ENCODE results near the gene XRN2.

Gene XRN2

DNA sequence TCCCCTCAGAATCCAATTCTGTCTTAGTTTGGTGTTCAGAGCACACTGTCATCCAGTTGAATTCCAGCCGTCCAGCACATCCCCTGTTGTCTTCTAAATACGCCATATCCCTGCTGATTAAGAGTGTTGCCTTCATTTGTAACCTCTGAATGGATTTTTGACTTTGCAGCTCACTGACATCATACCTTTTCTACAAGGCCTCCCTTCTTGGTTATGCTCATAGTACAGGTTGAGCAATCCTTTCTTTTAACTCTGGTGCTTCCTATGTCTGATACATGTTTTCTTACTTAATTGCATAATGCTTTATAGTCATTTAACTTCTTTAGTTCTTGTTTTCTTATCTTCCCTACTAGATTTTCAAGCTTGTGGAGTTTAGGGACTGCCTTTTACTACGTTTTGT lies 36.4 kb downstream of the XRN2 start:
- Histone ChIP-seq H3K9ac (ENCODE audit: low read length) (no peak overlapping the region), H3K4me3 (ENCODE audit: low read length) (no peak overlapping the region), H3K9me3 (ENCODE audit: control insufficient read depth, low read length) (no peaks in the 10 kb centered on the region), H3K4me1 (ENCODE audit: control insufficient read depth, insufficient read depth, low read length) (no peaks in the 10 kb centered on the region), H3K27me3 (ENCODE audit: control insufficient read depth, insufficient read depth, low read length) (no peaks in the 10 kb centered on the region), H3K36me3 (ENCODE audit: control insufficient read depth, insufficient read depth, low read length) (no peaks in the 10 kb centered on the region)

GRCh38 chr20:21340991-21341697 lies 38.0 kb downstream of the XRN2 start:
- Histone ChIP-seq H3K9ac (ENCODE audit: low read length) (no peak overlapping the region), H3K36me3 (ENCODE audit: control insufficient read depth, insufficient read depth, low read length) (no peaks in the 10 kb centered on the region), H3K4me3 (ENCODE audit: low read length) (no peak overlapping the region), H3K4me1 (ENCODE audit: control insufficient read depth, insufficient read depth, low read length) (no peaks in the 10 kb centered on the region), H3K9me3 (ENCODE audit: control insufficient read depth, low read length) (no peaks in the 10 kb centered on the region), H3K27me3 (ENCODE audit: control insufficient read depth, insufficient read depth, low read length) (no peaks in the 10 kb centered on the region)

DNA sequence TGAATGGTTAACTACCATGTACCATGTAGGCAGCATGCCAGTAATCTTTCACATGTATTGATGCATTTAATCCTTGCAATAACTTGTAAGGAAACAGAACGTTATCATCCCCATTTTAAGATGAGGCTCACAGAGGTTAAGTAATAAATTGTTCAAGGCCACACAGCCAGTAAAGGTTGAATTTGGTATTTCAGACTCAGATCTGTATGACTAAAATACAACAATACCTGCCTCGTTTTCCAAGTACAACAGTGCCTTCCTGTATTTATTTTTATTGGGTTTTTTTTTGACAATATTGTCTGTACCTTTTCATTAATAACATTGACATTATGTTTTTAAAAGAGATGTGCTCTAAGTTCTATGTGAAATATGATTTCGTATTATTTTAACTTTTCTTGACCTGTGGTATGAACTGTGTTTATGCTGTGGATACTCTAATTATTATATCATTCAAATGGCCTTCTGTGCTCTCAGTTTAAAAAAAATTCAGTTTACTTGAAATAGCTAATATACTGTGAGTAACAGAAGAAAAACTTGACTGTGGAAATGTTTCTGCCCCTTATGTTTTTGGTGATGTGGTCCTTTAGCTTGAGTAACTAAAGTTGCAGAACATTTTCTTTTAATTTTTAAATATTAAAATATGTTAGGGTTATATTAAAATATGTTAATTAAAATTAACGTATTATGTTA lies 39.7 kb downstream of the XRN2 start:
- H3K4me3 ChIP-seq (ENCODE audit: low read length) = no peak overlapping the region
- no peaks in the 10 kb centered on the region for H3K27me3 ChIP-seq (ENCODE audit: control insufficient read depth, insufficient read depth, low read length)
- no peaks in the 10 kb centered on the region for H3K9me3 ChIP-seq (ENCODE audit: control insufficient read depth, low read length)
- H3K9ac ChIP-seq (ENCODE audit: low read length) = no peak overlapping the region
- H3K4me1 ChIP-seq (ENCODE audit: control insufficient read depth, insufficient read depth, low read length) = no peaks in the 10 kb centered on the region
- H3K36me3 ChIP-seq (ENCODE audit: control insufficient read depth, insufficient read depth, low read length) = no peaks in the 10 kb centered on the region

- no peaks in the 10 kb centered on the region for H3K36me3 ChIP-seq (ENCODE audit: control insufficient read depth, insufficient read depth, low read length)
- no peaks in the 10 kb centered on the region for H3K9me3 ChIP-seq (ENCODE audit: control insufficient read depth, low read length)
- H3K9ac ChIP-seq (ENCODE audit: low read length) = no peak overlapping the region
- no peaks in the 10 kb centered on the region for H3K27me3 ChIP-seq (ENCODE audit: control insufficient read depth, insufficient read depth, low read length)
- H3K4me3 ChIP-seq (ENCODE audit: low read length) = no peak overlapping the region
- no peaks in the 10 kb centered on the region for H3K4me1 ChIP-seq (ENCODE audit: control insufficient read depth, insufficient read depth, low read length)
Observed at GRCh38 chr20:21344206-21344900, 41.2 kb downstream of the XRN2 start.

- Histone ChIP-seq H3K9me3 (ENCODE audit: control insufficient read depth, low read length) (no peaks in the 10 kb centered on the region), H3K9ac (ENCODE audit: low read length) (no peak overlapping the region), H3K4me1 (ENCODE audit: control insufficient read depth, insufficient read depth, low read length) (no peaks in the 10 kb centered on the region), H3K27me3 (ENCODE audit: control insufficient read depth, insufficient read depth, low read length) (no peaks in the 10 kb centered on the region), H3K36me3 (ENCODE audit: control insufficient read depth, insufficient read depth, low read length) (no peaks in the 10 kb centered on the region), H3K4me3 (ENCODE audit: low read length) (no peak overlapping the region)
Observed at GRCh38 chr20:21344961-21345360, 41.8 kb downstream of the XRN2 start.

DNA sequence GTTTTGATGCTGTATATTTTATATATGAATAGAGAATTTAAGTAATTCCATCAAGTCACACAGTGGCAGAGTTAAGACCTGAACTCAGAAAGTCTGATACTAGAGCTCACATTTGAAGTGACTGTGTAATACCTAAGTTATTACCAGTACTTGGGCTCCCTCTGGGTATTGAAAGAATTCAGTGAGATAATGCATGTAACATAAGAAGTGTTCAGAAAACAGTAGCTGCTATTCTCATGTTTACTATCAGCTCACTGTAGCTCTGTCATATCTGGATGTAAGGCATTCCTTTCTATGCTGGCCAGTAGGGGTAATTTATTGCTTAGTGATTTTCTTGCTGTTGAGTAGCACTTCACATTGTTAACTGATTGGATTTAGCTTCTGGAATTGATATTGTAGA lies 49.6 kb downstream of the XRN2 start:
- Histone ChIP-seq H3K4me1 (ENCODE audit: control insufficient read depth, insufficient read depth, low read length) (no peaks in the 10 kb centered on the region), H3K9ac (ENCODE audit: low read length) (no peak overlapping the region), H3K36me3 (ENCODE audit: control insufficient read depth, insufficient read depth, low read length) (no peaks in the 10 kb centered on the region), H3K4me3 (ENCODE audit: low read length) (no peak overlapping the region), H3K27me3 (ENCODE audit: control insufficient read depth, insufficient read depth, low read length) (no peaks in the 10 kb centered on the region), H3K9me3 (ENCODE audit: control insufficient read depth, low read length) (no peaks in the 10 kb centered on the region)

DNA sequence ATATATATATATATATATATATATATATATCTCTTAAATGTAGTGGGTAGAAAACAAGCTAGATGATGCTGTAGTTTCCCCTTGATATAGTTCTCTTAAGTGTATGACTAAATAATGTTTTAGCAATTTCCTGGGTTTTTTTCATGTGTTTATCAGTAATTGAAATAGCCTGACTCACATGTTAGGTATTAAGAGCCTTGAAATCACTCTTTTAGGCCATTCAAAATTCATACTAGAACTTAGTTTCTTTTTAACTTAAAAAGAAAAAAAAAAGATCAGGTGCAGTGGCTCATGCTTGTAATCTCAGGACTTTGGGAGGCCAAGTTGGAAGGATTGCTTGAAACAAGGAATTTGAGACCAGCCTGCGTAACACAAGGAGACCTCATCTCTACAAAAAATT lies 50.1 kb downstream of the XRN2 start:
- Histone ChIP-seq H3K9me3 (ENCODE audit: control insufficient read depth, low read length) (no peaks in the 10 kb centered on the region), H3K36me3 (ENCODE audit: control insufficient read depth, insufficient read depth, low read length) (no peaks in the 10 kb centered on the region), H3K9ac (ENCODE audit: low read length) (no peak overlapping the region), H3K4me3 (ENCODE audit: low read length) (no peak overlapping the region), H3K27me3 (ENCODE audit: control insufficient read depth, insufficient read depth, low read length) (no peaks in the 10 kb centered on the region), H3K4me1 (ENCODE audit: control insufficient read depth, insufficient read depth, low read length) (no peaks in the 10 kb centered on the region)

DNA sequence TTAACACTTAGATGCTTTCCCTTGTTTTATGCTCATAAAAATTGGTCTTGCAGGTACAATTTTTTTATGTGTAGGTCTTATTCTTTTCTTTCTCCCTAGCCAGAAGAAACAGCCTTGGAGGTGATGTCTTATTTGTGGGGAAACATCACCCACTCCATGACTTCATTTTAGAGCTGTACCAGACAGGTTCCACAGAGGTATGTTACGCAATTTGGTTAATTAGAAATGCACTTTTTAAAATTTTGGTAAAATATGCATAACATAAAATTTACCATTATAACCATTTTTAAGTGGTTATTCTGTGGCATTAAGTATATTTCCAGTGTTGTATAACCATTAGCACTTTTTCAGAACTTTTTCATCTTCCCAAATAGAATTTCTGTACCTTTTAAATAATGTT lies 52.9 kb downstream of the XRN2 start:
- Histone ChIP-seq H3K4me3 (ENCODE audit: low read length) (no peak overlapping the region), H3K4me1 (ENCODE audit: control insufficient read depth, insufficient read depth, low read length) (no peaks in the 10 kb centered on the region), H3K36me3 (ENCODE audit: control insufficient read depth, insufficient read depth, low read length) (no peaks in the 10 kb centered on the region), H3K9ac (ENCODE audit: low read length) (no peak overlapping the region), H3K9me3 (ENCODE audit: control insufficient read depth, low read length) (no peaks in the 10 kb centered on the region), H3K27me3 (ENCODE audit: control insufficient read depth, insufficient read depth, low read length) (no peaks in the 10 kb centered on the region)

- Histone ChIP-seq H3K4me1 (ENCODE audit: control insufficient read depth, insufficient read depth, low read length) (no peaks in the 10 kb centered on the region), H3K9ac (ENCODE audit: low read length) (no peak overlapping the region), H3K36me3 (ENCODE audit: control insufficient read depth, insufficient read depth, low read length) (no peaks in the 10 kb centered on the region), H3K27me3 (ENCODE audit: control insufficient read depth, insufficient read depth, low read length) (no peaks in the 10 kb centered on the region), H3K9me3 (ENCODE audit: control insufficient read depth, low read length) (no peaks in the 10 kb centered on the region), H3K4me3 (ENCODE audit: low read length) (no peak overlapping the region)
Observed at GRCh38 chr20:21356386-21356785, 53.3 kb downstream of the XRN2 start.

DNA sequence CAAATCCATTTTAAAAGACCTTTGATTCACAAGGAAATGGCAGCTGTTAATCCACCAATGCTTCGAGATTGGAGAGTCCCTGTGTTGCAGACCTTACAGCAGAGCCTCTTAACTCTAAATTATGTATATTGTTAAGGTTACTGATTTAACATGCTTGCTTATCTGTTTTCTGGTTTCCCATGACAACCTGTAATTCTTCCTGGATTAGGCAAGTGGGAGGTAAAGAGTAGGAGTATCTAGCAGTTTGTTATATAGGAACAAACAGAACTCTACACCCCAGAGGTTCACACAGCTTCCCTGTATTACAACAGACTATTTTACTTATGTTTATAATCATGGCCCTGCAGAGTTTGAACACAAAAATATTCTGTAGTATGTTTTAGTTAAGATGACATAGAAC lies 54.7 kb downstream of the XRN2 start:
- no peak overlapping the region for H3K4me3 ChIP-seq (ENCODE audit: low read length)
- H3K9me3 ChIP-seq (ENCODE audit: control insufficient read depth, low read length) = no peaks in the 10 kb centered on the region
- H3K36me3 ChIP-seq (ENCODE audit: control insufficient read depth, insufficient read depth, low read length) = no peaks in the 10 kb centered on the region
- no peaks in the 10 kb centered on the region for H3K4me1 ChIP-seq (ENCODE audit: control insufficient read depth, insufficient read depth, low read length)
- H3K27me3 ChIP-seq (ENCODE audit: control insufficient read depth, insufficient read depth, low read length) = no peaks in the 10 kb centered on the region
- H3K9ac ChIP-seq (ENCODE audit: low read length) = no peak overlapping the region

DNA sequence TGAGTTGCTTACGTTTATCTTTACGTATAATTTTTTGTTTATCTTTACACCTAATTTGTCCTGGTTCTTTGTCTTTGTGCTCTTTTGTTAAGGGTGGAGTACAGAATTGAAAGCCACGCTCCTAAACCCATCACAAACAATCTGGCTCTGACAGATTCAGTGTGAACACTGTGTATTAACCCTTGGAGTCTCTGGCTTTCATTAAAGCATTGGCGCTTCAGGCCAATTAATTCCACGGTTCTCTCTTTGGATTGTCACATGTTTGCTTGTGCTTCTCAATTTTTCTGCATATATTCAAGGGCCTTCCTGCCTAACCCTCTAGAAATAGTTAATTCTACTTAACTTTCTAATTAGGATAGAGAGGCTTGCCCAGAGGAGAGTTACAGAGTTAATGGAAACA lies 55.6 kb downstream of the XRN2 start:
- Histone ChIP-seq H3K36me3 (ENCODE audit: control insufficient read depth, insufficient read depth, low read length) (no peaks in the 10 kb centered on the region), H3K9ac (ENCODE audit: low read length) (no peak overlapping the region), H3K4me3 (ENCODE audit: low read length) (no peak overlapping the region), H3K9me3 (ENCODE audit: control insufficient read depth, low read length) (no peaks in the 10 kb centered on the region), H3K4me1 (ENCODE audit: control insufficient read depth, insufficient read depth, low read length) (no peaks in the 10 kb centered on the region), H3K27me3 (ENCODE audit: control insufficient read depth, insufficient read depth, low read length) (no peaks in the 10 kb centered on the region)

DNA sequence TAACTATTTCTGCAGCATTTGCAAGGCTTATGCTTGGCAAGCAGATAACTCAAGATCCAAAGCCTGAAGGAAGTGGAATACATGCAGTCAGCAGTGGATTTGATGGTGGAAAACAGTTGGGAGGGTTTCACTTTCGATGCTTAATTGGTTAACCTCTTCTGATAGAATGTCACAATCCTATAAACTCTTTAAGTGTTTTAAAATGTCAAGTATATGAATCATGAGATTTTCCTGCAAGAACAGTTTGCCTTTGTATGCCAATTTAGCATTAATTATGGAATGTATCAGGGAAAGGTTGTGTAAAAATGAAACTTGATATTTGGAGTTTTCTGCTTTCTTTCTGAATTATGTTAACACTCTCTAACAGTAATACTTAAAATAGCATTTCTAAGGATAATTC lies 57.6 kb downstream of the XRN2 start:
- Histone ChIP-seq H3K4me1 (ENCODE audit: control insufficient read depth, insufficient read depth, low read length) (no peaks in the 10 kb centered on the region), H3K9ac (ENCODE audit: low read length) (no peak overlapping the region), H3K9me3 (ENCODE audit: control insufficient read depth, low read length) (no peaks in the 10 kb centered on the region), H3K4me3 (ENCODE audit: low read length) (no peak overlapping the region), H3K36me3 (ENCODE audit: control insufficient read depth, insufficient read depth, low read length) (no peaks in the 10 kb centered on the region), H3K27me3 (ENCODE audit: control insufficient read depth, insufficient read depth, low read length) (no peaks in the 10 kb centered on the region)

Measured in mucosa of stomach (tissue), 1 donor.